ENCODE data around the gene RNH1. TPM values are rescaled to one million over a fixed set of nuclear protein-coding genes. Genes with fewer than 3 reads are reported as not detected.

RNH1 gene
- polyA plus RNA-seq, 1 donor from 2014 or later: 71.8 TPM

DNA sequence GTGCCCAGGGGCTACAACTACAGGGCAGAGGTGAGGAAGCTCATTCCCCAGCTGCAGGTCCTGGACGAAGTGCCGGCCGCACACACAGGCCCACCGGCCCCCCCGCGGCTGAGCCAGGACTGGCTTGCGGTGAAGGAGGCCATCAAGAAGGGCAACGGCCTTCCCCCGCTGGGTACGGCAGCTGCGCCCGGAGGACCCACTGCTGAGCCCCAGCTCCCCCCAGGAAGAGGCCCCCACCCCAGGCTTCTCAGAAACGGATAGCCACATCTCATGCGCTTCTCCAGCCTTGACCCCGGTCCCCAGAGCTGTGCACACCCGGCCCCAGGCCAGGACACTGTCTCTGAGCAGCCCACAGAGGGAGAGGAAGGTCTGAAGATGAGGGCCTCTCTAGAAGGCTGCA, 44.1 kb upstream of the RNH1 start (continued):
- TF ChIP-seq CTCF (IDR thresholded peaks at IDR 0.05; ENCODE audit: poor library complexity, severe bottlenecking) (no peak), POLR2AphosphoS5 (IDR thresholded peaks at IDR 0.05) (no peak)

DNA sequence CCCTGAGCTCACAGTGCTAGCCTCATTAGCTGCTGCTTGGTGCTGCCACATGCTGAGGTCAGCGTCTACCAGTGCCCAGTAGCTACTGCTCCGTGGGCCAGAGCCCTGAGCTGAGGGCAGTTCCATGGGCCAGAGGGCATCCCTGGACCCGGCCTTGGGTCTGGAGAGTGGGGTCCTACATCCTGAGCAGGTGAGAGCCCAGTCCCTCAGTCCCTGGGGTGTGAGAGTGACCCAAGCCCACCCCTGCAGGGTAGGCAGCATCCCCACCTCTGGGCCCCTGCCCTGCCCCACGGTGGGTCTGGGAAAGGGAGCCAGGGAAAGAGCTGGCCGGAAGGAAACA, 43.7 kb upstream of the RNH1 start:
- Histone ChIP-seq H3K27ac (ENCODE audit: low read length) (no peak overlapping the region), H3F3A (ENCODE audit: insufficient read depth, low read length, poor library complexity, severe bottlenecking) (no peaks in the 10 kb centered on the region), H3K4me3 (ENCODE audit: low read length) (no peak overlapping the region), H3K27me3 (ENCODE audit: insufficient read depth, low read depth, low read length) (peaks cover 14% of the 10 kb centered on the region), H3K4me2 (ENCODE audit: low read length) (no peak overlapping the region), H3K9me3 (ENCODE audit: low read length) (no peaks in the 10 kb centered on the region), H4K20me1 (ENCODE audit: insufficient read depth) (no peaks in the 10 kb centered on the region), H3K79me2 (replicated peaks; ENCODE audit: insufficient read depth, low read length) (no peaks in the 10 kb centered on the region), H3K9me2 (ENCODE audit: insufficient read depth, low read length) (no peaks in the 10 kb centered on the region), H2AFZ (ENCODE audit: low read depth, low read length) (no peak overlapping the region), H3K9ac (ENCODE audit: low read length) (no peak overlapping the region), H3K36me3 (ENCODE audit: insufficient read depth, low read length) (no peaks in the 10 kb centered on the region)
- TF ChIP-seq TAF1 (IDR thresholded peaks at IDR 0.05; ENCODE audit: low read depth): no peak
- no peak for TF ChIP-seq EP300 (conservative IDR thresholded peaks at IDR 0.05; ENCODE audit: poor library complexity, severe bottlenecking)
- no peak for TF ChIP-seq EZH2 (IDR thresholded peaks at IDR 0.05; ENCODE audit: borderline replicate concordance, insufficient read depth, low read length, poor library complexity, severe bottlenecking)
- TF ChIP-seq CTCF (IDR thresholded peaks at IDR 0.05; ENCODE audit: poor library complexity, severe bottlenecking): no peak

DNA sequence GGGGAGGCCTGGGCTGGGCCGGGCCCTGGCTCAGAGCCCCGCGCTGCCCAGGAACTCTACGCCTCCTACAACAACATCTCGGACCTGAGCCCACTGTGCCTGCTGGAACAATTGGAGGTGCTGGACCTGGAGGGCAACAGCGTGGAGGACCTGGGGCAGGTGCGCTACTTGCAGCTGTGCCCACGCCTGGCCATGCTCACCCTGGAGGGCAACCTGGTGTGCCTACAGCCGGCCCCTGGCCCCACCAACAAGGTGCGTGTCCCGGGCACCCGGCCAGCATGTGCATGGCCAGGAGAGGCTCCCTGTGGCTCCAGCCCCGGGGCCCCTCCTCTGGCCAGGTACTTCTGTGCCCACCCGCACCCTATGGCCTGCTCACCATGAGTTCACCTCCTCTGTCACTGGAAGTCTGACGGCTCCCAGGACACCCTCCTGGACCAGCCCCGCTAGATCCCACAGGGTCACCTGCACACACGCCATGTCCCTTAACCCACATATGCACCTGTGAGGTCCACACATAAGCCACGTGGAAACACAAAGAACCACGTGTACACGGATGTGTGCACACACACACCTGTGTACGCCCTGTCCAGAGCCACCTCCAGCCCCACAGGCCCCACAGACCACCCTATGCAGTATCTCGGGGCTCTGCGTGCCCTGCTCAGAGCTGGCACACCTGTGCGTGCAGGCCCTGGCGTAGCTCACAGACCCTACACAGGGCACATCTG, 43.1 kb upstream of the RNH1 start:
- Histone ChIP-seq H3K4me3 (ENCODE audit: low read length) (no peak overlapping the region), H3K9ac (ENCODE audit: low read length) (no peak overlapping the region), H3F3A (ENCODE audit: insufficient read depth, low read length, poor library complexity, severe bottlenecking) (no peaks in the 10 kb centered on the region), H3K79me2 (replicated peaks; ENCODE audit: insufficient read depth, low read length) (no peaks in the 10 kb centered on the region), H3K36me3 (ENCODE audit: insufficient read depth, low read length) (no peaks in the 10 kb centered on the region), H3K4me2 (ENCODE audit: low read length) (no peak overlapping the region), H4K20me1 (ENCODE audit: insufficient read depth) (no peaks in the 10 kb centered on the region), H3K9me3 (ENCODE audit: low read length) (no peaks in the 10 kb centered on the region), H3K27ac (ENCODE audit: low read length) (no peak overlapping the region), H3K9me2 (ENCODE audit: insufficient read depth, low read length) (no peaks in the 10 kb centered on the region), H3K27me3 (ENCODE audit: insufficient read depth, low read depth, low read length) (peaks cover 8% of the 10 kb centered on the region), H2AFZ (ENCODE audit: low read depth, low read length) (no peak overlapping the region)
- TF ChIP-seq EP300 (conservative IDR thresholded peaks at IDR 0.05; ENCODE audit: poor library complexity, severe bottlenecking): no peak

Data from neural cell (in vitro differentiated cells).